Activated CD4-positive, alpha-beta T cell treated with anti-CD3 and anti-CD28 coated beads, Interleukin-2, Interleukin-6, amounts not matched to agents 100 ng/mL and 50 ng/mL, durations not matched to agents 16 hours and 8 hours (primary cell): ENCODE results near the gene SFMBT2.

Experiments
- DNase-seq: peaks from one replicate; pipeline ENCODE4 v3.0.0-alpha.2; 2020

Gene SFMBT2

DNA sequence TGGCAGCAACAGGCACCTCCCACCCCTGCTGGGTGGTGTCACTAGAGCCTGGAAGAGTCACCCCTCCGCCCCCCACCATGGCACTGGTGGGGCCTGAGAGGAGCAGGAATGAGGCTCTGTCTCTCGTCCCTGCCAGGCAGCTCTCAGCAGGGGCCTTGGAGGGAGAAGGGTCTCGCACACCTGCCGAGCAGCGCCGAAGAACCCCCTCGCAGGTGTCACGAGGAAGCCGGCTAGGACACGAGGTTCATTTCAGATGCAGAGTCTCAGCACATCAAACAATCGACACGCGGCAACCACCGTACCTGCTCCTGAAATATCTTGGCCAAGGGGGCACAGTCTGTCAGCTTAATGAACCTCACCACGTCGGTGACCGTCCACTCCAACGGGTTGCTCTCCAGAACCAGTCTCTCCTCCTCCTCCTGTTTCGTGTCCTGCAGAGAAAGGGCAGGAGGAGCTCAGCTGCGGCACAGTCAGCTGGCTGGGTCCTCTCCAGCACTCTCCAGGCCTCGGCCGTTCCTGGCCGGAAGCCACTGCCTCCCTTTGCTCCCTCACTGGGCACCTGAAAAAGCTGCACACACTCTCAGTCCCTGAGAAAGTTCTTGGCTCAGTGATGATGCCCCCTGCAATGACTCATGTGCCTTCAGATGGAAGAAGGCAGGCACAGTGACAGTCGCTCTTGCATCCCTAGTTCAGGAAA, 240.1 kb downstream of the SFMBT2 start:
- DNase-seq = no peak

DNA sequence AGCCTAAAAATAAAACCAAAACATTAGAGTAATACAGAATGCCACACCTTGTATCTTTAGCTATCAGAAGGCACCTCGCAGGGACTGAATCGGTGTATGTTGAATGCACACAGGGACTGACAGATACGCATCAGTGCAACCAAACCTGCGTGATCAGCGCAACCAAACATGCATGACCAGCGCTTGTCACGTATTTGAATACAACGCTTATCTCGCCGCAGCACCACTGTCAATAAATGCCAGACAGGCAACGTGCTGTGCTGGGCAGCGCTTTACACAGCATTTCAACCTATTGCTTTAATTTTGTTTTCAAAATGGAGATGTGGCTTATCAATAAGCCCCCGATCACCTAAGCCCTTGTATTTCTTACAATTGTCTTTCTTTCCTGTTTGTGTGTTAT, 242.4 kb downstream of the SFMBT2 start:
- no peak for DNase-seq

DNA sequence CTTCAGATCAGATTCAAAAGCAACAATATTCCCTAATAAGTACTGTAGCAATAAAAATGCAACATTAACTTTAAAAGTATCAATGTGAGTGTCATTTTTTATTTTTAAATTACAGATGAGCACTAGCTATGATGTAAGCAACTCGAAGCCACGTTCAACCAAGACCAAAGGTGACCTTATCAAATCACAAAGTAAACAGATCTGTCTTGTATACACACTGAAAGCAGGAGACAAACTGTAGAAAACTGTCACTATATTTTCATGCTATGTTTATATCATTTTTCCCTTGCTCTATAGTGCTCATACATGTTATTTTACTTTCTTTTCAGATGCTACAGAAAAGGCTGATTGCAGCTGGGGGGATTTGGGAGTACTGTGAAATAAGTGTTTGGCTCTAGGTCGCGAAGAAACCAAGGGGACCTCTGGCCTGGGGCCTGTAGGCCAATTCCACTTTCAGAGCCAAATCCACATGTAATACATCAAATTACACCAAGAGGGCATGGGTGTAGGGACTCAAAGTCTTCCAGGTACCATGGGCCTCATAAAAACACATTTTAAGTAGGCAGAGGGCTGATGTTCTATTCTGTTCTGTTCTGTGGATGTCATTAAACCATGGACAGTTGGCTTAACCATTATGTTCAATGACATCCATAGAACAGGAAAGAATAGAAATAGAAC, 245.2 kb downstream of the SFMBT2 start:
- DNase-seq = no peak

DNA sequence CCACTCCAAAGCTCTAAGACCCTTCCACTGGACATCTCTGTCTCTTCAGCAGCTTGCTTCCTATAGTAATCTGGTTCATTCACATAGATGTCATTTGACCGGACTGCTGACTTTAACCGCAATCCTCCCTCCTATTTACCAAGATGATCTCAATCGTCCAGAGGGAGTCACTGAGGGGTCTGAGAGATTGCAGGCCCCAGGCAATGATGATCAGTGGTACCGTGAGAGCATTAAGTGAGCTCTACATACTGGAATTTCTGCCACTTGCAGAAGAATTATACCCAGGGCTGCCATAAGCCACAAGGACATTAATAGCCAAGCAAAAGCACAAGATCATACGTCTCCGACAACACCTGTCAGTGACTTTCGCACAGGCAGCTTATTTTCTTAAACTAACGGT, 245.9 kb downstream of the SFMBT2 start:
- DNase-seq = no peak

DNA sequence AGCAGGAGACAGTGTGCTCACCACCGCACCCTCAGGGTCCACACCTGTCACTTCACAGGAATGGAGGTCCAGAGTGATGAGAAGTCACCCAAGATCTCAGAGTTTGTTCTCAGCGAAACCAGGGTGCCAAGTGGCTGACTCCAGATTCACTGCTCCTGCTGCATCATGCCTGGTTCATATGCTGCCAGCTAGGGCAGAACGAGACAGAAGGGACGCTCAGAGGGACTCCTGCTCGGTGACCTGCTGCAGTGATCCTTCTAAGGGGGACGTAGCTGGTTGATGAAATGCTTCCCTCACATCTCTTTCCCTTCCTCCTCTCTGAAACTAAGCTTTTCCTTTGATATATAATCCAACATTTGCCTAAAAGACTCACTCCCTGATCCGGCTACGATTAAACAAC, 248.5 kb downstream of the SFMBT2 start:
- no peak for DNase-seq

DNA sequence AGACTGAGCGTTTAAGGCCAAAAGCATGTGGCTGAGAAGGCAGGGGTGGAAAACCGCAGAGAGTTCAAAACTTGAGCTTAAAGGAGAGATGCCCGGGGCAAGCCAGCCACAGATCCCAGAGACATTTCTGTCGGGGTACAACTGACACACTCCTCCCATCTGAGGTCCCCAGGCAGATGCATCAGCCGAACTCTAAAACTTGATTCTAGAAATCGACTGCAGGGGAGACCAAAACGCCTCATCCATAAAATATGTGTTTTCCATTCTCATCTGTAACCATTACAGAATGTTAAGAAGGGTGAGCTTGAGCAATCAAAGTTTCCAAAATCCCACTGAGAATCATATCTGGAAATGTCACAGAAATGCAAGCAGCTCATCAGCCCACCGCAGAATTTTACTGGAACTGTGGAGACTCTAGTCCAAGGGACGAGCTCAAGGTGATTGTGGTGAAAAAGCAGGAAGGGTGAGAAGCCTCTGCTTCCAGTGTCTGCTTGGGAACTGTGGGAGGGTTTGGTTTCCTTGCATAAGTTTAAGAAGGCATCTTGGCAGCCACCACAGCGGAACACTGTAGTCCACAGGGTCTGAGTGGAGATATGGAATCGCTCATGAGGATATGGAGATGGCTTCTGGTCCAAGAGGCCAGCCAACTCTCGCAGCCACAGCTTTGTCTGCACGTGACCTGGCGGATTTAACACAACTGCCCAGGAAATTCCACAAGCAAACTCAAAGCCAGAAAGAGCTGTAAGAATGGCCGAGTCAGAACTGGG, 249.2 kb downstream of the SFMBT2 start:
- no peak for DNase-seq

DNA sequence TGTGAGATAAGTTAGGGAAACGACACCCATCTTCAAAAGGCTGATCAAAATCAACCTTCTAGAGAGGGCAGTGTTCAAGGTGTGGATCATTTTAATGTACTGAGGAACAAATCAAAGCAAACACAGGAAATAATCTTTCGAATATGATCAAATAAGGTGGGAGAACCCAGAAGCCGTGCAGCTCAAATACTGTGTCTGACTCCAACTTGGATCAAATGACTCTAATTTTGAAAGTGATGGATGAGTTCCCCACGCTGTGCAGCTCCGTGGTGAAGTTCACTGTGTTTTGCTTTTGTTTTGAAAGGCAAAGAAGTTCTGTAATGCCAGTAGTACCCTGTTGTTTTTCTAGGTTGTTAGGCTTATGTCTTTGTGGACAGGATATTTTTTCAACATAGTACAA, 250.9 kb downstream of the SFMBT2 start:
- DNase-seq = peak; percentile 9

DNA sequence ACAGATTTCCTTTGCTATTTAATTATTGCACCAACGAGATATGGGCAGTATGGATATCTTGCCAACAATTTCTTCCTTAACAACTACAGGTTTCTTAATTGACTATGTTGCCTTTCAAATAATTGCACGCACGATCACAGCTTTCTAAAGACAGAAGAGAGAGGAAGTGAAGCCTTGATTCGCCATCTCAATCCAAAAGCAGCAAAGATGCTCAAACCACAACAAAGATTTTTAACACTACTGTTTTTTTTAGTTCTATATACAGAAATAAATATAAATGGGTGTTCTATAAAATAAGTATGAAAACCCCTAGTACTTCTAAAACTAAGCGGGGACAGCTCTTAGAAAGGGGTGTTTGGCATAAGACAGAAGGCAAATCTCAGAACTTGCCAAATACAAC, 251.3 kb downstream of the SFMBT2 start:
- DNase-seq = no peak

DNA sequence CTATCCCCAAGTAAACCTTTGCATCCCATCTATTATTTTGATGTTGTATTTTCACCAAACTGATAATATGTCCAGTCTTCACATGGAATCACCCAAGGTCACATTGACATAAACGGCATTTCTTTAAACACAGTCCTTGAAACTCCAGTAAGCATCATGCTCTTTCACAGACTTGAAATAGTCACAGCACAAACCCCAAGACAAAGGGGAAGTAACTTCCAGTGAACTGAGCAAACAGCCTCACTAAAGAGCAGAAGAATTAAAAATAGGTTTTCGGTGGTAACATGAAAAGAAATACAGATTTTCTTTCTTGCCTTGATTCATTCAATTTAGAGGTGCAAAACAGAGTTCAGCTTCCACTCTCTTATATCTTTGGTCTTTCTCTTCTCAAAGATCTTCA, 253.7 kb downstream of the SFMBT2 start:
- DNase-seq = no peak

DNA sequence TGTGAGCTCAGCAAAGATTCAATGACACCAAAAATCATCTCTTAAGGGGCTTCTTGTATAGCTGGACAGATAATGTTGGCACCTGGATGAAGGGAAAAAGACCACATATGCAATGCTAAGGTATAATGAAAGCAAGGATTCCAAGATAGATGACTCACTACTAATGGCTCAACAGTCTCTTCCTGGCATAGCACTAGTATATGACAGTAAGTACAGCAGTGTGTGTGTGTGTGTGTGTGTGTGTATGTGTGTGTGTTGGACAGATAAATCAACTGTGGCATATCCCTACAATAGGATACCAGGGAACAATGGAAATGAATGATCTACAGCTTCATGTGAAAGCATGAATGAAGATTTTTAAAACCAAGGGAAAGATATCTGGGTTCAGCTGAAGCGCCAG, 257.1 kb downstream of the SFMBT2 start:
- DNase-seq = no peak

DNA sequence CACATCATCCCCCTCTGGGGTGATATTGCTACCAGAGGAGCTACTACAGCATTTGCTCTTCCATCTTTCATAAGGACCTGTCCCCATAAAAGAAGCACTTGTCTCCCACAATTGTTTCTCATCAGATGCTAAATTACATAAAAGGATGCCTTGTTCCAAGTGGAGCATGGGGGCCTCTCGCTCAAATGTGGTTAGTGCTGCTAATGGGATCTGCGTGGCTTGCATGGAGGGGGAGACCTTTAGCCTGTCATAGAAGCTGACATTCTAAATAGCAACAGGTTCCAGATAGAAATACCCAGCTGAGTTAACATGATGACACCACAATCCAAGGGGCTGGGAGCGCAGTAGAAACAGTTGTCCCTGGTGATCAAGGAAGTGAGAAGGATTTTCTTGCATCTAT, 257.9 kb downstream of the SFMBT2 start:
- no peak for DNase-seq

DNA sequence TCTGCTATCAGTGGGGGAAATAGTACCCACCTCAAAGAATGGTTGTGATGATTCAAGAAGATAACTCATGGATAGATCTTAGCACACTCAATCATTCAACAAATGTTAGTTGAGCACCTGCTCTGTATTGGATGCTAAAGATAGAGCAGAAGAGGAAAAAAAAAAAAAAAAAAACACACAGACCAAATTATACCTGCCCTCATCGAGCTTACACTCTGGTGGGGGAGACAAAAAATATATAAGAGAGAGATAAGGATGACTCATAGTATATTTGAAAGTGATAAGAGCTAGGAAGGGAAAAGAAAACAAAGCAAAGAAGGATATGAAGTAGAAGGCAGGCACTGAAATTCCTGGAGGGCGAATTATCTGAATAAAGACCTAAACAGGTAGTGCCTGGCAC, 258.5 kb downstream of the SFMBT2 start:
- no peak for DNase-seq

DNA sequence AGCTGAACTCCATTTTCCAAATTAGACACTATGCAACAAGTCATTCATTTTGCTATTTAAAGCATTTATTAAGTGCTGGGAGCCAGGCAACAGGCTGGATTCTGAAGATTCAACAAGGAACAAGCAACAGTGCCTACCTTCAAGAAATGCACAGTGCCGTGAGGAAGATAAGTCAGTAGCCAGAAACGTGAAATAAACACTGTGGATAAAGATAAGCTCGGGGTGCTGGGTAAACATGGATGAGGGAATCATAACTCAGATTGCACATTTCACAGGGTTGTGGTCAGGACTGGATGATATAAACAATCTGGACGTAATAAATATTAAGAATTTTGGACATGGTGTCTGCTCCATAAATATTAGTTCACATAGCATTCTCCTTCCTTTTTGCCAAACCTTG, 259.3 kb downstream of the SFMBT2 start:
- DNase-seq = no peak

DNA sequence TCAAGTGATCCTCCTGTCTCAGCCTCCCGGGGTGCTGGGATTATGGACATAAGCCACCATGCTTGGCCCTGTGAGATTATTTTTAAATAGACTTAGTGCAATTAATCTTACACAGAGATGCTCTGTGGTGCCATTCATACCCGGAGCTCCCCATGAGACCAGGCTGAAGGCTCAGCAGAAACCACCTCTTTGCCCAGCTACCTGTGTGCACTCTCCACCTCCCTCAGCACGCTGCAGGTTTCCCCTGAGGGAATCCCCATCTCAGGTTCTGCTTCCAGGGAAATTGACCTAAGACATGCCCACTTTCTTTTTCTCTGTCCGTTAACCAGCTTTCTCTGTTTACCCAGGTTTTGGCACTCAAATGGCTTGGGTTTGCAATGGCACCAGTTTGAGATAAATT, 260.5 kb downstream of the SFMBT2 start:
- DNase-seq = no peak

DNA sequence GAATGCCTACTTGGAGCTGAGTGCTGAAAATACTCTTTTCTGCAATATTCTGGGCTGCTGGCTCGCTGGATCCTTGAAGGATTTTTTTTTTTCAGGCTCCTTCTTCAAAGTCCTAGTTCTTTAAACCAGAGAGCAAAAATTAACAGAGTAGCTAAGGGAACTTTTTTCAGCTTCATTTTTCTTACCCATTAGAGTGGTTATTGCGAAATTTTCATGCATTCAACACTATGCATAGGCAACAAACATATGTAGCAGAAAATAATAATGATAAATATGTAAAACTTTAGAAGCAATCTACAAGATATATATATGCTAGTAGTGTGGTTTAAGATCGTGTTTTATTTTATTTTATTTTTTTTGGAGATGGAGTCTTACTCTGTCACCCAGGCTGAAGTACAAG, 264.6 kb downstream of the SFMBT2 start:
- no peak for DNase-seq

DNA sequence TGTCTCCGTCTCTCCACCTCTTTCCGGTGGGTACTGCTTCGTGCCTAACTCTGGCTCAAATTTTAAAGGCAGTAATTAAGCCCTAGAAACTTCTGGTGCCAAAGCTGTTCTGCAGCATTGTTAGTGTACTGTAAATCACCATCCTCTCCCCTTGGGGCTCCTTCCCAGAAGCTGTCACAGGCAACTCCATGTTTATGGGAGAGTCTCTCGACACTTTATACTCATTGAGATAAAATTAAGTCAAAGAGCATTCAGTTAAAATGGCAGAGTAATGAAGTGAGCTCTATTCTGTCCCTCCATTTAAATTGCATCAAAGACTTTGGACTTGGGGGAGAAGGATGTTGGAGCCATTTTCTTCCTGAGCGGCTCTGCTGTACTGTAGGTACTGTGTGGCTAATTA, 274.8 kb downstream of the SFMBT2 start:
- DNase-seq = no peak

DNA sequence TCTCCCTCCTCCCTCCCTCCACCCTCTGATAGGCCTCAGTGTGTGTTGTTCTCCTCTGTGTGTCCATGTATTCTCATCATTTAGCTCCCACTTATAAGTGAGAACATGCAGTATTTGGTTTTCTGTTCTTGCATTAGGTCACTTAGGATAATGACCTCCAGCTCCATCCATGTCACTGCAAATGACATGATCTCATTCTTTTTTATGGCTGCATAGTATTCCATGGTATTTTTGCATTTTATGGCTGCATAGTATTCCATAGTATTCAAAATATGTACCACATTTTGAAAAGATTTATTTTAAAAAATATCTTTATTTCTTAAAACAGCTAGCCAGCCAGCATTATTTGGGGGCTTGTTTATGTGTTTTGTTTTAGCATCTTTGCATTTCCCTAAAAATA, 275.6 kb downstream of the SFMBT2 start:
- no peak for DNase-seq

DNA sequence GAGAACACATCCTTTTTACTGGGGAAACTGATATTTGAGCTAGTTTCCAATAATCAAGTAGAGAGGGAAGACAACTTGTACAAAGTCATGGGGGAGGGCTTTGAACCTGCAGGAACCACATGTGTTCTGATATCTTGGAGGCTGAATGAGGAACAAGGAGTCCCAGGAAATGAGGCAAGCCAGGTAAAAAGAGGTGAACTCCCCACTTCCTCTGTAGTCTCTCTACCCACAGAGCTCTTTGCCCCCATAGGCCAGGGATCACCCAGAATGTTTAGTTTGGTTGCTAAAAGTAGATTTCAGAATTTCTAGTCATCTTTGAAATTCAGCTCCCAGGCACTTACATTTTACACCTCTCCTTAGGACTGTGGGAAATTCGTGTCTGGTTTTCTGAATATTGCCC, 276.4 kb downstream of the SFMBT2 start:
- no peak for DNase-seq

DNA sequence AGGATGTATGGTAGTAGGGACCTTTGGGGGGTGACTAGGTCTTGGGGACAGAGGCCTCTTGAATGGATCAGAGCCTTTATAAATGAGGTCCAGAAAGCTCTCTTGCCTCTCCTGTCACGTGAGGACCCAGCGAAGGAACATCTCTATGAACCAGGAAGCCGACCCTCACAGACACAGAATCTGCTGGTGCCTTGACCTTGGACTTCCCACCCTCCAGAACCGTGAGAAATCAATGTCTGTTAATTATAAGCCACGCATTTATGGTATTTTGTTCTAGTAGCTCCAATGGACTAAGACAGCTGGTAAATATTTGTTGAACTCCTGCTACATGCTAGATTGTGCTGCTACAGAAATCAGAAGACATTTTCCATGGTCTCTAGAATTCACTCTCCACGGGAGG, 276.9 kb downstream of the SFMBT2 start:
- no peak for DNase-seq

DNA sequence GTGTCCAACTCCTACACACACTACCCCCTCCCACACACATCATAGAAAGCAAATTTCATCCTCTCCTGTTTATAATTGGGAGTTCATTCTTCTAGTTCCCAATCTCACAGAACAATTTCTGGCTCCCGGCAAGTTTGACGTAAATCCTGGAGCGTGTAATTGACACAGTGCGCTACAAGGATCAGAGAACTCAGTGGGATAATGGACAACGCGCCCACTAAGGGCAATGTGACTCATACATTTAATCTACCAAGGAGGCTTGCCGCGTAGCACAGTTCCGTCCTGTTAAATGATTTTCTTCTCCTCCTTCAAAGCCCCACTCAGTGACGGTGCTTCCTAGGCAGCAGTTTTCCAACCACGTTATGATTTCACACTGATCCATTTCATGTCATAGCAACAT, 277.6 kb downstream of the SFMBT2 start:
- no peak for DNase-seq

DNA sequence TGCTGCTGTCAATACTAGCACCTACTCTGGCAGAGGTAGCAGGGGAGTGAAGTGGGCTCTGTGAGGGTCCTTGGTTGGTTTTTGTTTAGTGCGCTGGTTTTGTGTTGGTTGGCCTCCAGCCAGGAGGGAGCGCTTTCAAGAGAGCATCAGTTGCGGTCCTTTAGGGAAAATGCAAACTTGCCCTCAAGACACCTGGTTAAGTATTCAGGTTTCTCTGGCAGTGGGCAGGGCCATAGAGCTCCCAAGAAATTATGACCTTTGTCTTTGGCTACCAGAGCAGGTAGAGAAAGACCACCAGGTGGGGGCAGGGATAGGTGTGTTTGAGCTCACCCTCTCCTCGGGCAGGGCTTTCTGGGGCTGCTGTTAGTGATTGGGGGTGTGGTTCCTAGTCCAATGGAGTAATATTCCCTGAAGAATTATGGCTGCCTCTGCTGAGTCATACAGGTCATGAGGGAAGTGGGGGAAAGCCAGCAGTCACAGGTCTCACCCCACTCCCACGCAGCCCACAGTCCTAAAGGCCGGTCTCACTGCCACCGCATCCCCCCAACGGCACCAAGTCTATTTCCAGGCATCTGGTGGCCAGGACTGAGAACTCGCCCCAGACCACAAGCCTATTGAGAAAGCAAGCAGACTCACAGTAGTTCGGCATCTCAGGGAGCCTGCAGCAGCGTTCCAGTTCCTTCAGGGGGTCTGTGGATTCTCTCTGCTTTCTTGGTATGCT, 280.5 kb downstream of the SFMBT2 start:
- DNase-seq = no peak

DNA sequence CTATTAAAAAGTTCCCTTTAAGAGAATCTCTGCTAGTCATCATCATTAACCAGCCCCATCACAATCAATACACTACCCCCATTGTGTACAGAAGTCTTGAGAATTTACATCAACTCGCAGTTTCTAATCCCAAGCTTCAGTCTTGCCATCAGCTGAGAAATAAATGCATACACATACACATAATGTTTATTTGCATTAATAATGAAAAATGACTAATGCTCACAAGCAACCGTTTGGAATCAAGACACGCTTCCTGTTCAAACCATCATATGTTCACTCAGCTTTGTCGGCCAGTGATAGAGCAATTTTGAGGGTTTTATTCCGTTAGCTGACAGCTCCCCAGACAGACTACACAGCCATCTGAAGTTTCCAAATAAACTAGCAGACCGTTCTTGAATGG, 287.1 kb downstream of the SFMBT2 start:
- DNase-seq = no peak

DNA sequence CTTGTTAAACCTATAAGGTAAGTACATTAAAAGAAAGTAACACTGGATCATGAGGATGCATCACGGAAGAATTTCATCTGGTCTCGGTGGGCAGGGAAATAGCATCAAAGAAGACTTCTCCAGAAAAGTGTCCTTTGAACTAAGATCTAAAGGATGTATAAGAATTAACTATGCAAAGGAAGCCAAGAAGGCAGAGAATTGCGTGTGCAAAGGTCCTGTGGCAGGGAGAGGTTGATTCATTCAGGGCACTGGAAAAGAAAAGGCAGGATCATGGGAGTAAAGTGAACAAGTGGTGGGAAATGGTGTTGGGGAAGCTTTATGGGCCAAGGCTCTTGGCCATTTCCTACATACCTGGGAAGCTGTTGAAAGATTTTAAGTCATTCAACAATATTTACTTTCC, 288.3 kb downstream of the SFMBT2 start:
- no peak for DNase-seq
